GM18867 (cell line): Measurements from ENCODE around the gene CALY.

Source experiments
- ATAC-seq: cut with Tn5 transposase; IDR thresholded peaks from one replicate; pipeline ENCODE4 v1.9.1; 2021; ENCODE audit warnings: mild to moderate bottlenecking, moderate library complexity; ENCODE audit not compliant: unreplicated experiment

The CALY gene

DNA sequence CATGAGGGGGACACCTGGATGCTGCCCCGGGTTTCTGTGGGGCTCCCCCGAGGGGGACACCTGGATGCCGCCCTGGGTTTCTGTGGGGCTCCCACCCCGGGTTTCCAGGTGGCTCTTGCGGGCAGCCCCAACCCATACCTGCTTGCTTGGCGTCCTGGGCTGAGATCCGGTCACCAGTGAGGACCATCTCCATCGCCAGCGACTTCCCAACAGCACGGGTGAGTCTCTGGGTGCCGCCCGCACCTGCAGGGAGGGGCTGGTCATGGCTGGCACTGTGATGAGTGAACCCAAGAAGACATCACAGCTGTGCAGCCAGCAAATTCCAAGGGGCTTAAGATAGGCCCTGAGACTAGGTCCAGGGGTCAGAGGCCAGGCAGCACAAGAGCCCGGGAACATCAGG lies 30.1 kb upstream of the CALY start:
- no peak for ATAC-seq

DNA sequence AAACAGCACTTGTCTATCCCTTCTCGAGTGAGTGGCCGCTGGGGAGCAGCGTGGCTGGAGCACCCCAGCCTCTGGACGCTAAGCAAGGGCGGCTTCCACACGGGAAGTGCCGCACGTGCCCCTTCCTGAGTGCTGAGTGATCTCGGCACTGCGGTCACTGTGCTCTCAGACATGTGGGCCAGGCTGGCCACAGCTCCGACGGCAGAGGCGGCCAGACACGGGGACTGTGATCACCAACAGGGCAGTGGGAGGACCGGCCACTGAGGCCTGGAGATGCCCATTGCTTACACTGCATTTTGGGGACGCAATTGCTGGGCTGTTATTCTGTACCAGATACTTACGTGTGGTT lies 29.4 kb upstream of the CALY start:
- ATAC-seq: no peak

DNA sequence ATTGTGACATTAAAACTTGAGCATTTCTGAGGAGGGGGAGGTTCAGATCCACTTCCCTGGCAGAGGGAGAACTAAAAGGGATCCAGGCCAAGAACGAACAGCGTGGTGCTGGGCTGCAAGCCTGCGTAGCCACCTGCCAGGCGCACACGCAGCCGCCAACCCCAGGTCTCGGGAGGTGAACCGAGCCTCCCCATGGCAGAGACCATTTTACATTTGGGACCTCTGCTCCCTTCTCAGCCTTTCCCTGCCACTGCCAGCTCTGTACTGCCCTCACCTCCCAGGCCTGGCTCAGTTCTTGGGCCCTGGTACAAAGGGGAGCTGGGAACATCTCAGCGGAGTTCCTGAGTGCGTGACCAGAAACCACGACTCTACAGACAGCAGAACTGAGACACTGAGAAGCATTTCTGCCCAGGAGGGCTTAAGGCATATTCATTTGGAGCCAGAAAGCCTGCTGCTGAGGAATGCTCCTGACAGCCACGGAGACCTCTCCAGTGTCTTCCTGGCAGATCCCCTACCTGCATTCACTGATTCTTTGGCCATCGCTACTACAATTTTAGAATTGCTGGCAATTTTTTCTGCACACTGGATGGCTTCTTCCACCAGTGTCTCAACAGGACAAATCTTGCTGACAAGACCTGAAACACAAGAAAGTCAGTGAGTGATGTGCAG lies 28.9 kb upstream of the CALY start:
- no peak for ATAC-seq

DNA sequence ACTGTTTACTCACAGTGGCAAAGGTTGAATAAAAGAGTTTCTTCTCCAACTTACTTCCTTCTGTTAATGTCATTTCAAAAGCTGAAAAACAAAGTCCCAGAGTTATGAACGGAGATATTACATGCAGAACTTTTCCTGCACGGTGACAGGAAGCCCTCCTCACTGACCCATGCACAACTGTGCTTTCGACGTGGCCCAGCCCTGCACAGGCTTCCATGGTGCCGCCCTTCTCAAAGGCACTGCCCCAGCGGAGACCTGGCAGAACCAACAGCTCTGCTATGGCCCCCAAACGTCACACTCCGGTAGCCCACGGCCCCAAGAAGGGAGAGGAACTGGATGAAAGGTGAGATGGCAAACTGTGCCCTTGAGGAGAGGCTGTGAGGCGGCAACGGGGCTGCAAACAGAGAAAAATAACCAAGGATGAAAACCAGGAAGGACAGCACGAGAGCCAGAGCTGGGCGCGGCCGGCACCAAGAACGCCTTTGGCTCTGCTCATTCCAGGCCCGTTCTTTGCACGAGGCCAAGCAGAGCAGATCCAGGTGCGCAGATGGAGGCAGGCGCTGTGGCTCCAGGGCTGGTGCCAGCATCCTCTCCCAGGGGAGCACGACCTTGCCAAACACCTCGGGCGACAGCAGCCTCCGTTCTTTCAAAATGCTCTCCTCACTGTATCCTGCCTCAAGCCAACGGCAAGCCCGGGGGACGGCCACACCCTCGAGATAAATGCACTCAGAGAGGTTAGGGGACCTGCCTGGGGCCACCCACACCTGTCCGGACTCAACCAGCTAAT lies 28.1 kb upstream of the CALY start:
- ATAC-seq: no peak

DNA sequence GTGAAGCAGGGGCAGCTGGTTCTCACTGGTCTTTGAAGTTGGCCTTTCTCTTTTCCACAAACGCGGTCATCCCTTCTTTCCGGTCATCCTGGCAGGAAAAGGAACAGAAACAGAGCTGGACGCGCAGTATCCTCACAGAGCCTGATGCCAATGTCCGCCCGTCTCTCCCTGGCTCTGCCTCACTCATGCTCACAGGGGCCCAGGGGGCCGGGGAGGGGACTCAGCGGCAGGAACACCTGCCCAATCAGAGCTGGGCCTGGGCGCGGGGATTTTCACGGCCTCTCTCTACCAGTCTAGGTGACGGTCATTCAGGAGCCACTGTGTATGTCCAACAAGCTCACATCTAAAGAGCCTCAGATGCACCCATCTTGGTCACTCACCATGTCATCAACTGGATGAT lies 26.1 kb upstream of the CALY start:
- ATAC-seq: no peak

DNA sequence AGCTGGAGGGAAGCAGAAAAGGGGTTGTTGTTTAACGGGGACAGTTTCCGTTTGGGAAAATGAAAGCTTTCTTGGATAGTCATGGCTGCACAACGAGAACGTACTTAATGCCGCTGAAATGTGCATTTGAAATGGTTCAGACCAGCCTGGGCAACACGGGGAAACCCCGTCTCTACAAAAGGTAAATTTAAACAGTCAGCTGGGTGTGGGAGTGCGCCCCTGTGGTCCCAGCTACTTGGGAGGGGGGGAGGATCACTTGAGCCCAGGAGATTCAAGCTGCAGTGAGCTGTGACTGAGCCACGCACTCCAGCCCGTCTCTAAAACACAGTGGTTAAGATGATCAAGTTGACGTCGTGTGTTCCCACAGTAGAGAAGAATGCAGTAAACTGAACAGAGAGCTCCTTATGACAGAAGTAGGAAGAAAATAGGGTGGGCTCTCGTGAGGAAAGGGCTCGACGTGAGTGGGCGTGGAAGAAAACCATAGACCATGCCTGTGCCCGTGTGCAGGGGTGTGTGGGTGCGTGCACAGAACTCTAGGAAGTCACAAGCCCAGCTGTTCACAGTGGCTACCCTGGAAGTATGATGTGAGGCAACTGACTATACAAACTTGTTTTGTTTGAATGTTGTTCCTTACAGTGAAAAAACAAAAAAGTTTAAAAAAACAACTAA lies 25.2 kb upstream of the CALY start:
- no peak for ATAC-seq

DNA sequence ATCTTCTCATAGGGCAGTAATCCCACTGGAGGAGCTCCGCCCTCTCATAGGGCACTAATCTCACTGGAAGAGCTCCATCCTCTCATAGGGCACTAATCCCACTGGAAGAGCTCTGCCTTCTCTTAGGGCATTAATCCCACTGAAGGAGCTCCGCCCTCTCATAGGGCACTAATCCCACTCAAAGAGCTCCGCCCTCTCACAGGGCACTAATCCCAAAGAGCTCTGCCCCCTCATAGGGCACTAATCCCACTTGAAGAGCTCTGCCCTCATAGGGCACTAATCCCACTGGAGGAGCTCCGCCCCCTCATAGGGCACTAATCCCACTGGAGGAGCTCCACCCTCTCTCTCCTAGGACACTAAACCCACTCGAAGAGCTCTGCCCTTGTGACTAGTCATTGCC lies 24.5 kb upstream of the CALY start:
- no peak for ATAC-seq

DNA sequence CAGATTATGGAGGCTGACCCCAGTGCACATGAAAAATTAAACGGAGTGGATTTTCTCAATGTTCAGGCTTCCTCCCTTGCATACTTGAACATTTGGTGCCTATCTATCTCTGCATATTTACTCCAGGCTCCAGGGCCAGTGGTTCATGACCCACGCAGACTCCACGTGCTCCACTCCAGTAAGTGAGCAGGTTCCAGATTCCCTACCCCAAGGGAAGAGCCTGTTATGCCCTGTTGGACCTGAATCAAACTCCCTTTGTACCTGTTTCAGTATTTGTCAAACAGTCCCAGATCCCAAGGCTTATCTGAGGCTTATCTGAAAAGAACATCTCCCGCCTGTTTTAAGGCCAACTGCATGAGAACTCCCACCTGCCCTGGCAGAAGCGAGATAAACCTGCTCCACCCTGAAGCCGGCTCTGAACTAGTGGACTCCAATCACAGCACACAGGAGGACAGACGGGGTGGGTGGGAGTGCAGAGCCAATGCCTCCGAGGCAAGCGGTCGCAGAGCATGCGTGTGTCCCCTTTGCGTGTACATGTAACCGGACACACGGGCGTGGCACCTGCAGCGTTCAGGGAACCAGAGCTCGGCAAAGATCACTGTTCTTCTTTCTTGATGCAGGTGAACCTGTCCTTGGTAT lies 23.4 kb upstream of the CALY start:
- ATAC-seq: no peak

DNA sequence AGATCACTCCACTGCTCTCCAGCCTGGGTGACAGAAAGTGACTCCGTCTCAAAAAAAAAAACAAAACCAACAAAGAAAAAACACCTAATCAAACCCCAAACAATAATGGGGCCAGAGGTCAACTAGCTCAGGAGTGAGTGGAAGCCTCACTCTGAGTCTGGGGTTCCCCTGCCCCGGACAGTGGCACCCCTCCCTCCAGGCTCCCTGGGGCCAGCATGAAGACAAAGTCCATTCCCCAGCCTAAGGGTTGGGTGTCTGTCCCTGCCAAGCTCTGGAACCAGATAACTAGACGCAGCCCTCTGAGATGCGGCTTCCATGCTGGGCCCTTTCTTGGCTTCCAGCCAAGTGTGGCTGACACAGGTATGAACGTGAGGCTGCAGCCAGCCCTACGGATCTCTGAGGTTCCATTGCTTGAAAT lies 22.9 kb upstream of the CALY start:
- ATAC-seq: no peak

DNA sequence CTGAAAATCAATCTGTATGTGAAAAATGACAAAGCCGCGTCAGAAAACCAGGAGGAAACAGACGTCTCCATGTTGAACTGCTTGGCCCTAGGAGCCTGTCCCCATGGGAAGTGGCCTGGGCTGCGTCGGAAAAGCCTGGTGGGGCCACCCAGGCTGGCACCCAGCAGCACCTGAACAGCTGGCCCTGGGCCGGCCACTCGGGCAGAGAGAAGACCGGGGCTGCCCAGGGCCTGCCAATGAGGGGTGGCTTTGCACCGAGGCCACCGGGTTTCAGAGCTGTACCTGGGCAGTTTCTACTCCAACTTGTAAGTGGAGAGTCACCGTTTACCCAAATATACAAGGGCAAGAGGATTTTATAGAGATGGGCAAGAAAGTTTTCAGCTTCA lies 22.2 kb upstream of the CALY start:
- no peak for ATAC-seq

DNA sequence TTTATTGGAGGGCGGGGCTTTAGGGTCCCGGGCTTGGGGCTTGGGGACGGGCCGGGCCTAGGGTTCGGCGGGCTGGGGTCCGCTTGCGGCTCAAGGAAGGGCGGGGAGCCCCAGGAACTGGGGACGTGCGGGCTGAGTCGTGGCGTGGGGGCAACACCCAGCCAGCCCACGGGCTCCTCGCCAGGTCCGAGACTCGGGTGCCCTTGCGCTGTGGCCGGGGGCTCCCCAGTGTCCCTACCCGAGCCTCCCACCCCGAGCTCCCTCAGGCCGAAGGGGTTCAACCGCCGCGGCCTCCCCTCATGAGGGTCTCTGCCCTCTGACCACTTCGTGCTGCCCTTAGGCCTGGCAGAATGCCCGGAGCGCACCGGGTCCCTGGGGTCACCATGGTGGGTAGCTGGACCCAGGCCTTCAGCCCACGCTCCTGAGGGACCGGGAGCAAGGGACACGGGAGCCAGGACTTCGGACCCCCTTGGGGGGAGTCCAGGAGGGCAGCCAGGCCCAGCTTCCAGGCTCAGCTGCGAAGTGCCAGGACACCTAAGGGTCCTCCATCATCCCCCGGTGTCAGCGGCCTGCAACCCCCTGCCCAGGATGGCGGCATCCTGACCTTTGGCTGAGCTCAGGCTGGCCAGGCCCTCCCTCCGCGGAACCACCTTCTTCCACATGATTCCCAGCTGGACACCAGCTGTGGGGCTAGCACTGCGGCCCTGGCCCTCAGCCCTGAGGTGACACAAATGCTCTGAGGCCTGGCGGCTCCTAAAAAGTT lies 21.6 kb upstream of the CALY start:
- no peak for ATAC-seq

DNA sequence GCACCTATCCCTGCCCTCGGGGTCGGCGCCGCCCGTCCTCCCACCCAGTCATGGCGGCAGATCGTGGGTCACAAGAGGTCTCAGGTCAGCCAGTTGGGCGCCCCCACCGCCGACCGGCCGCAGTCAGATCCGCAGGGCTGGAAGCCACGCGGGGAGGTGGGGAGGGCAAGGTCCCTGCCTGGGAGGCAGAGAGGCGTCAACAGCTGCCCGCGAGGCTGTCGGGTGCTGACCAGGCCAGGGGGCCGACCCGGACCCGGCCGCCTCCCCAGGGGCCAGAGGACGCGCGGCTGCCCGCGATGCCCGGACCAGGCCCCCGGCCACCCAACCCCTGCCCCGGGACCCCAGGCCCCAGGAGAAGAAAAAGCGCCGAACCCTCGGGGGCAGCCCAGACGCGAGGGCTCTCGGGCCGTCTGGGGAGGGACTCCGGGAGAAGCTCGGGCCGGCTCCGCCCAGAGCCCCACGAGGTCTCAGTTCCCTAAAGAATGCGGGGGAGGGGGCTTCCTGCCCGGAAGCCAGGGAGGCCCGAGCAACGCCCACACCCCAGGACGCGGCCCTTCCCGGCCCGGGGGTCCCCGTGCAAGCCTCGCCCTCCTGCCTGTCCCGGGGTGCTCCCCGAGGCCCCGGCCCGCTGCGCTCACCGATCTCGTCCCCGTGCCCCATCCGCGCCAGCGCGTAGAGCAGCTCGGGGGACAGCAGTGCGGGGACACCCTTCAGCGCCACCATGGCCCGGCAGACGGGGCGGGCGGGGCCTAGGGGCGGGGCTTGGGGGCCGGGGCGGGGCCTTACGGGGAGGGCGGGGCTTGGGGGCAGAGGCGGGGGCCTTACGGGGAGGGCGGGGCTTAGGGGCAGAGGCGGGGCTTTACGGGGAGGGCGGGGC lies 20.8 kb upstream of the CALY start, which contains the start of gene FUOM:
FUOM (minus strand) TSS at position 735 of the 877 bp plus-strand sequence; CDS start at position 723, 12 bp downstream.
- ATAC-seq: peak; percentile 72

DNA sequence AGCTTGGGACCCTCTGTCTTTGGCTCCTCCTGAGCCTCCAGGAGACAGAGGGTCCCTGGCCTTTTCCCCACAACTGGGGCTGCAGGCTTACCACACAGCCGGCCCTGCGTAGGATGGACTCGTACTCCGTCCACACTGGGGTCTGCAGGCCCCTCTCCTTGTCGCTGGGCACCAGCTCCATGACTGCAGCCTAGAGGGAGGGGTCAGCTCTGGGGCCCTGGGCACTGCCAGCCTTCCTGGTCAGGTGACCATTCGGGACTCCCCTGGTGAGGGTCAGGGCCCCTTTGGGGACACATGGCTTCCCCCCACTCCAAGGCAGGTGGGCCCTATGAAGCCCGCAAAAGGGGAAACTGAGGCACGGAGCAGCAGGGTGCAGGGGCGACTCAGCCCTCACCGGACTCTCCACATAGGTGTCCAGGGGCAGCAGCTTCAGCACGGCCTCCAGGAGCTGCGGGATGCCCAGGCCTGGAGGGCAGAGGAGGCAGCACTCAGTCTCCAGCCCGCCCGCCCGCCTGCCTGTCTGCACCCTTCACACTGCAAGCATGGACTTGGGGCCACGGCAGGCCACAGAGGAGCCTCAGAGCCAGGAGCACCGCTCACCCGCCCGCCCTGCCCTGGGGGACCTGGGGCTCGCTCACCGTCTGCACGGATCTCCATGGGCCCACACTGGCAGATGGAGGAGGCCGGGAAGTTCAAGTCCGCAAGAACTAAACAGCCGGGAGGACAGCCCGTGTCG lies 20.0 kb upstream of the CALY start:
- no peak for ATAC-seq

DNA sequence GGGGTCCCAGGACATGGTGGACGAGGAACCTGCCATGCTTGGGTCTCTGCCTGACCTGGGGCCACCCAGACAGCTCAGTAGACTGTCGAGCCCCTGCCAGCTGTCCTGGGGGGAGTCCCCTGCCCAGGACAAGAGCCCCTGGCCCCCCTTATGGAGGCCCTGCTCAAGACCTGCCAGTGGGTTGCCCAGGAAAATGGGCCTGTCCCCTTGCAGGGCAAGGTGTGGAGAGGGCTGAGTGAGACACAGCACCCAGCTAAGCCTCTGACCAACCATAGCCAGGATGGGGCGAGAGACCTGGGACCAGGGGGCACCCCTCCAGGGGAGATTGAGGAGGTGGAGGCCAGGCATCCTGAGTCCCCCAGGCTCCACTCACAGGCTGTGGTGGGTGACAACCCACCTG lies 19.3 kb upstream of the CALY start:
- ATAC-seq: no peak

DNA sequence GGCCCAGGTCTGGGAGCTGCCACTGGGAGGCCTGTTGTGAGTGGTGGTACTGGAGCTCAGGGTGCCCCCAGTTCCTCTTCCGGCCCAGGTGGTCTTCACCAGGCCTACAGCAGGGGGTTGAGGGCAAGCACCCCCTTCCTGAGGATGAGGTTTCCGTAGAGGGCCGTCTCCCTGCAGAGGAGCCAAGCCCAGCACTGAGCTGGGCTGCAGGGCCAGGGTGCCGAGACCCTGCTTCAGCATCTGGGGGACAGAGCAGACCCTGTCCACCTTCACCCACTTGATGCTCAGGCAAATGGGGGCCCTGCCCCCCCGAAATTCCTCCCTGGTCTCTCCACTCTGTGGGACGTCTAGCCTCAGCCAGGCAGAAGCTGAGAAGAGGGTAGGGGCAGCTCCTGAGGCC lies 18.6 kb upstream of the CALY start:
- no peak for ATAC-seq

DNA sequence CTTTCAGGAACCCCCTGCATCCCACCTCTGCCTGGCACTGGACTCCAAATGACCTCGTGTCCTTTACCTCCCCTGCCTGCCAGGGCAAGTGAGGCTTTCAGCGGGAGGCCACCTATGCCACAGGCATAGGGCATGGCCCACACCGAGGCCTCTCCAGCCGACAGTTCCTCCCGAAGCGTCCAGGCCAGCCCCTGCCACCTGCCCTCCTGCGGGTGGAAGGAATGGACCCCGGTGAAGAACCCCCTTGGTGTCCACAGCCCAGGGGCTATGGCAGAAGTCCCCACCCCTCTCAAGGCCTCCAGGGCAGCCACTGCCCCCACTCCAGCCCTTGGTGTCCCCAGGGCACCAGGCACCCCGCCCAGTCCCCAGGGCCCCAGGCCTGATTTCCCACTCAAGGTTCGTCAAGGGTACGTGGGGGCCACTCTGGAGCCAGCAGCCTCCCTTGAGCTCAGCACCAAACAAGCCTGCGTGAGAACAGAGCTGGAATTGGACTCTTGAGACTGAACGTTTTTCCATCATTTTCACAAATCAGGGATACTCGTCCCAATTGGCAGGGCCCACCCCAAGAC lies 18.1 kb upstream of the CALY start:
- ATAC-seq: no peak

DNA sequence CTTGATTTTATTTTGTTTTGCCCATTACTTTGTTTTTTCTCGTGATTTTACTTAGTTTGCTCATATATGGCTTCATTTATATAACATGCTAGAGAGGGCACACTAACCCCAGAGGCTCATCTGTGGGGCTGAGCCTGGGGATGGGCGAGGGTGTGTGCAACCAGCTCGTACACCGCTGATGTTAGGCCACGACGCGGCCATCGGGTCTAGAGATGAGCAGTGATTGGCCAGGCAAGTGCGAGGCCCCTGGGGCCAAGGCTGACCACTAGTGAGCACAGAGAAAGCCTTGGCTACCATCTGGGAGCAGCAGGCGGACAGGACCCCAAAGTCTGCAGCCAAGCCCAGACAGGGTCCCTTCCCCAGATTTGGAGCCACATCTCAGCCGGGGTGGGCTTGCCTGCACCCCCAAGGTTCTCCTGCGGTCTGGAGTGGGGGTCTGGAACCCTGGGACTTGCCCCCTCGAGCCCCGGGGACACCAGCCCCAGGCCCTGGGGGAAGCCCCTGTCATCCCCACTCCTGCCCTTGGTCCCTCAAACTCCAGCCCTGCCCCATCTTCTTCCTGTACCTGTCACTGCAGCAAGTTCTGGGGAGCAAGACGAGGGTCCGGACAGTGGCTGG lies 17.4 kb upstream of the CALY start:
- ATAC-seq: no peak

DNA sequence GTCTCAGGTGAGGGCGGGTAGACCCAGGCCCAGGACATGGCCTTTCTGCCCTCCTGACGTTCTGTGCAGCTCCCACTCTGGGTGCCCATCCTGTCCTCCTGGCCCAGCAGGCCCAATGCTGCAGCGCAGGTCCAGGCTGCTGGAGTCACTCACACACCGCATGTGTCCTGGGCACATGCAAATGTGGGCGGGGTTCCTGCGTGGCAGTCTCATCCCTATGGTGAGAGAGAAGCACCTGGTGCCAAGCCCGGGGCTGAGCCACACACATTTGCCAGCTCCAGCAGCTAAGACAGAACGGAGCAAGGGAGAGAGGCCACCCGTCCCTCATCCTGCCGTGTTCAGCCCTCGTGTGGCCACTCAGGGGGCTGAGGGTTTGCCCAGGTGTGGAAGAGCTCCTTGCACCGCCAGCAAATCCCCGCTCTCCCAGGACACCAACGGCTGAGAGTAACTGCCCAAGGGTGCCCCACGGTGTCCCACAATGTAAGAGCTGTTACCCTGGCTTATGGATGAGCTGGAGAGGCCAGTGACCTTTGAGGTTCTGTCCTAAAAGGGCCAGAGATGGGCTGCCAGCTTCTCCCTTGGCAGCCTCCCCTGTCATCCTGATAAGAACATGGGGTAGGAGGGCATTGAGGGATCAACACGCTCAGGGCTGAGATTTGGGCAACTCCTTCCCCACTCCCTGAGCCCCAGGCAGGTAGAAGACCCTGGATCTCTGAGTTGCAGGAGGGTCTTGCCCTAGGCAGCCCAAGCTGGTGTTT lies 16.7 kb upstream of the CALY start:
- no peak for ATAC-seq
